Muscle layer of colon (tissue), 2 donors: Measurements from ENCODE around the gene POLR2H.

Experiments used
- H3K27ac ChIP-seq: one replicate; pipeline ENCODE4 v1.7.0; 2013; ENCODE audit warnings: low read depth, mild to moderate bottlenecking, low read length, moderate library complexity
- H3K27me3 ChIP-seq, 2 donors: one replicate each; pipeline ENCODE4 v1.7.0; 2013; ENCODE audit warnings: low read length in 2 of 2, mild to moderate bottlenecking in 2 of 2; ENCODE audit not compliant: insufficient read depth in 2 of 2, control insufficient read depth in 1 of 2
- H3K36me3 ChIP-seq: one replicate; pipeline ENCODE4 v1.7.0; 2013; ENCODE audit warnings: mild to moderate bottlenecking, low read length; ENCODE audit not compliant: insufficient read depth
- H3K4me1 ChIP-seq: one replicate; pipeline ENCODE4 v1.7.0; 2013; ENCODE audit warnings: mild to moderate bottlenecking, low read length; ENCODE audit not compliant: insufficient read depth
- H3K4me3 ChIP-seq, 2 donors: one replicate each; pipeline ENCODE4 v1.7.0; 2013; ENCODE audit warnings: low read length in 2 of 2, low read depth in 1 of 2, mild to moderate bottlenecking in 1 of 2, moderate library complexity in 1 of 2
- H3K9ac ChIP-seq: one replicate; pipeline ENCODE4 v1.7.0; 2013; ENCODE audit warnings: low read length
- H3K9me3 ChIP-seq: one replicate; pipeline ENCODE4 v1.7.0; 2013; ENCODE audit warnings: mild to moderate bottlenecking, low read length
- donor health status: abdominal sarcoma.
- donor health status: Adenocarcinoma of cecum.

Gene POLR2H

GRCh38 chr3:184325269-184325668 lies 36.2 kb upstream of the POLR2H start:
- Histone ChIP-seq H3K9me3 (no peaks in the 10 kb centered on the region), H3K36me3 (peaks cover 100% of the 10 kb centered on the region), H3K9ac (no peak overlapping the region), H3K27me3 (no peaks in the 10 kb centered on the region), H3K4me1 (peaks cover 13% of the 10 kb centered on the region), H3K27ac (no peak overlapping the region), H3K4me3 (no peak overlapping the region)

GRCh38 chr3:184325715-184326369 lies 35.7 kb upstream of the POLR2H start:
- Histone ChIP-seq H3K9me3 (no peaks in the 10 kb centered on the region), H3K27ac (no peak overlapping the region), H3K27me3 (no peaks in the 10 kb centered on the region), H3K4me1 (peaks cover 7% of the 10 kb centered on the region), H3K9ac (no peak overlapping the region), H3K4me3 (no peak overlapping the region), H3K36me3 (peaks cover 98% of the 10 kb centered on the region)

- H3K27ac ChIP-seq = no peak overlapping the region
- no peaks in the 10 kb centered on the region for H3K27me3 ChIP-seq
- H3K9ac ChIP-seq = no peak overlapping the region
- H3K36me3 ChIP-seq = peaks cover 98% of the 10 kb centered on the region
- no peaks in the 10 kb centered on the region for H3K4me1 ChIP-seq
- H3K4me3 ChIP-seq = no peak overlapping the region
- no peaks in the 10 kb centered on the region for H3K9me3 ChIP-seq
These were observed 34.3 kb upstream of the POLR2H start for GRCh38 chr3:184327171-184327570.

- Histone ChIP-seq H3K27me3 (no peaks in the 10 kb centered on the region), H3K4me3 (no peak overlapping the region), H3K27ac (no peak overlapping the region), H3K9me3 (no peaks in the 10 kb centered on the region), H3K36me3 (peaks cover 98% of the 10 kb centered on the region), H3K4me1 (no peaks in the 10 kb centered on the region), H3K9ac (no peak overlapping the region)
These were observed 33.0 kb upstream of the POLR2H start for GRCh38 chr3:184328516-184328915.

GRCh38 chr3:184332370-184333090 lies 29.0 kb upstream of the POLR2H start:
- Histone ChIP-seq H3K9ac (no peak overlapping the region), H3K4me3 (no peak overlapping the region), H3K9me3 (no peaks in the 10 kb centered on the region), H3K27me3 (no peaks in the 10 kb centered on the region), H3K4me1 (peaks cover 13% of the 10 kb centered on the region), H3K27ac (no peak overlapping the region), H3K36me3 (peaks cover 75% of the 10 kb centered on the region)

- Histone ChIP-seq H3K4me3 (no peak overlapping the region), H3K9ac (no peak overlapping the region), H3K27ac (no peak overlapping the region), H3K4me1 (peaks cover 19% of the 10 kb centered on the region), H3K9me3 (no peaks in the 10 kb centered on the region), H3K27me3 (no peaks in the 10 kb centered on the region), H3K36me3 (peaks cover 69% of the 10 kb centered on the region)
These were observed 28.3 kb upstream of the POLR2H start for GRCh38 chr3:184333190-184333589.

- H3K27me3 ChIP-seq = no peaks in the 10 kb centered on the region
- H3K9ac ChIP-seq = no peak overlapping the region
- H3K4me1 ChIP-seq = peaks cover 22% of the 10 kb centered on the region
- peaks cover 64% of the 10 kb centered on the region for H3K36me3 ChIP-seq
- no peaks in the 10 kb centered on the region for H3K9me3 ChIP-seq
- no peak overlapping the region for H3K4me3 ChIP-seq
- H3K27ac ChIP-seq = no peak overlapping the region
These were observed 27.8 kb upstream of the POLR2H start for GRCh38 chr3:184333700-184334099.

GRCh38 chr3:184334470-184335158 lies 26.9 kb upstream of the POLR2H start:
- Histone ChIP-seq H3K9me3 (no peaks in the 10 kb centered on the region), H3K36me3 (peaks cover 55% of the 10 kb centered on the region), H3K9ac (no peak overlapping the region), H3K4me3 (no peak overlapping the region), H3K27me3 (no peaks in the 10 kb centered on the region), H3K4me1 (peaks cover 32% of the 10 kb centered on the region), H3K27ac (peak overlapping the region; percentile 86)

- no peaks in the 10 kb centered on the region for H3K27me3 ChIP-seq
- peaks cover 34% of the 10 kb centered on the region for H3K4me1 ChIP-seq
- H3K9ac ChIP-seq = peak overlapping the region; percentile 27
- H3K9me3 ChIP-seq = no peaks in the 10 kb centered on the region
- H3K4me3 ChIP-seq = peak overlapping the region in 1 of 2 donors; percentile 87
- peak overlapping the region; percentile 86 for H3K27ac ChIP-seq
- H3K36me3 ChIP-seq = peaks cover 48% of the 10 kb centered on the region
These were observed 26.2 kb upstream of the POLR2H start for GRCh38 chr3:184335291-184335660.

GRCh38 chr3:184335661-184336546 lies 25.6 kb upstream of the POLR2H start:
- peaks cover 34% of the 10 kb centered on the region for H3K4me1 ChIP-seq
- peak overlapping the region; percentile 98 for H3K9ac ChIP-seq
- peaks cover 44% of the 10 kb centered on the region for H3K36me3 ChIP-seq
- H3K27ac ChIP-seq = peak overlapping the region; percentile 86
- H3K4me3 ChIP-seq = peak overlapping the region; percentile 82 to 87
- H3K27me3 ChIP-seq = no peaks in the 10 kb centered on the region
- H3K9me3 ChIP-seq = no peaks in the 10 kb centered on the region
